ENCODE results near the gene RTBDN. TPM values are rescaled to one million over a fixed set of nuclear protein-coding genes. Genes with fewer than 3 reads are reported as not detected.
"Not testable (repeated sequence)": the region's sequence is repeated elsewhere in the genome, so short reads cannot be mapped to it uniquely, and the experiment has no call there.

RTBDN gene
- total RNA-seq, 1 donor from 2014 or later = not detected

DNA sequence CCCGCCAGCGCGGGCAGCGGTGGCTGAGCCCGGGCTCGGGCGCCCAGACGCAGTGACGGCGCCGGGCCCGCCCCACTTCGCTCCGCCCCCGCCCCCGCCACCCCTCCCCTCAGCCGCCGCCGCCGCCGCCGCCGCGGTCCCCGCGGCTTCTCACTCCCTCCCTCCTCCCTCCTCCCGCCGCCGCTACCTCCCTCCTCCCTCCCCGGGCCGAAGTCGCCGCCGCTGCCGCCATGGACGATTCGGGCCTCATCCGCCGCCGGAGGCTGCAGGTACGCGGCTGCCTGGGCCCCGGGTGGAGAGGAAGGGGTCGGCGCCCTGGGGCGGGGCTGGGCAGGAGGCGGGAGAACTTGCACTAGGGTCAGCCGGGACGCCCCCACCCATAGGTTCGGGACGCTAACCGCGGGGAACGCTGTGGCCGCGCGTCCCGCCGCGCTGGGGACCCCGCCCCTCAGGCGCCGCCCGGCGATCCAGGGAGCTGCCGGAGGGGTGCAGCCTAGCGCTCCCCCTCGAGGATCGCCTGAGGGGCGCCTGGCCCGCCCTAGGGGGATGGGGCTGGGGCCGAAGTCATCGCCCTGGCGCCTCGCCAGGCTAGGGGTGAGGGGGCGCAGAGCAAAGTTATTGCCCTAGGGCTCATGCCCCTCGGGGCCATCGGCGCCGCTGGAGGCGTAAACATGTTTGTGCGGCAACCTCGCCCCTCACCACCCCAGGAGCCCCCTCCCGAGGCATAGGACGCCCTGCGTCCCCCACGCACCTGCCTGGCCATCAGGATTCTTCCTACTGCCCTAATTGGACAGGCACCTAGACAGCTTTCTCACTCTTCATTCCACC lies 427 bp downstream of the RTBDN start:
- no peak for DNase-seq

DNA sequence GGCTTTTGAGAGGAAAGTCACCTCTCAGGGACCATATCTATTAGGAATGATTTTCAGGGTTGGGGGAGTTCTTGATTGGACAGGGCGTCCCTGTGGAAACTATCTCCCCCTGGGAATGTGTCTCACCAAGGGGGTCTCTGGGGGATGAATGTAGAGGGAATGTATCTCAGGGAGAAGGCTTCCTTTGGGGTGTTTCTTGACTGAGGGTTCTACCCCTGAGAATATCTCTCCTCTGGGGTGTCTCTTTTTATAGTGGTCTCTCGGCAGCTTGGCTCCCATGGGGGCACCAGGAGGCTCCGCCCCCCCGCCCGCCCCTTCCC lies 1.0 kb downstream of the RTBDN start:
- Histone ChIP-seq H3K9me3 (replicated peaks) (no peaks in the 10 kb centered on the region), H3K4me3 (peak overlapping the region; percentile 57), H3K4me1 (peaks cover 25% of the 10 kb centered on the region), H3K27ac (replicated peaks) (no peak overlapping the region), H3K27me3 (ENCODE audit: low read depth) (peaks cover 100% of the 10 kb centered on the region), H3K36me3 (no peaks in the 10 kb centered on the region)
- DNase-seq = no peak
- TF ChIP-seq, protein P1, sequence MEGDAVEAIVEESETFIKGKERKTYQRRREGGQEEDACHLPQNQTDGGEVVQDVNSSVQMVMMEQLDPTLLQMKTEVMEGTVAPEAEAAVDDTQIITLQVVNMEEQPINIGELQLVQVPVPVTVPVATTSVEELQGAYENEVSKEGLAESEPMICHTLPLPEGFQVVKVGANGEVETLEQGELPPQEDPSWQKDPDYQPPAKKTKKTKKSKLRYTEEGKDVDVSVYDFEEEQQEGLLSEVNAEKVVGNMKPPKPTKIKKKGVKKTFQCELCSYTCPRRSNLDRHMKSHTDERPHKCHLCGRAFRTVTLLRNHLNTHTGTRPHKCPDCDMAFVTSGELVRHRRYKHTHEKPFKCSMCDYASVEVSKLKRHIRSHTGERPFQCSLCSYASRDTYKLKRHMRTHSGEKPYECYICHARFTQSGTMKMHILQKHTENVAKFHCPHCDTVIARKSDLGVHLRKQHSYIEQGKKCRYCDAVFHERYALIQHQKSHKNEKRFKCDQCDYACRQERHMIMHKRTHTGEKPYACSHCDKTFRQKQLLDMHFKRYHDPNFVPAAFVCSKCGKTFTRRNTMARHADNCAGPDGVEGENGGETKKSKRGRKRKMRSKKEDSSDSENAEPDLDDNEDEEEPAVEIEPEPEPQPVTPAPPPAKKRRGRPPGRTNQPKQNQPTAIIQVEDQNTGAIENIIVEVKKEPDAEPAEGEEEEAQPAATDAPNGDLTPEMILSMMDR (IDR thresholded peaks at IDR 0.05; ENCODE audit: borderline replicate concordance) = no peak
- intact Hi-C loops (cut with micrococcal nuclease) = no loop called here

More for the DNA sequence above, 427 bp downstream of the RTBDN start:
- no peak overlapping the region for H3K27ac ChIP-seq (replicated peaks)
- peaks cover 100% of the 10 kb centered on the region for H3K27me3 ChIP-seq (ENCODE audit: low read depth)
- peaks cover 31% of the 10 kb centered on the region for H3K4me1 ChIP-seq
- TF ChIP-seq, protein P1 (IDR thresholded peaks at IDR 0.05; ENCODE audit: borderline replicate concordance) = no peak
- no peaks in the 10 kb centered on the region for H3K36me3 ChIP-seq
- intact Hi-C loops (cut with micrococcal nuclease) = no loop called here
- no peaks in the 10 kb centered on the region for H3K9me3 ChIP-seq (replicated peaks)
- peak overlapping the region; percentile 57 for H3K4me3 ChIP-seq

DNA sequence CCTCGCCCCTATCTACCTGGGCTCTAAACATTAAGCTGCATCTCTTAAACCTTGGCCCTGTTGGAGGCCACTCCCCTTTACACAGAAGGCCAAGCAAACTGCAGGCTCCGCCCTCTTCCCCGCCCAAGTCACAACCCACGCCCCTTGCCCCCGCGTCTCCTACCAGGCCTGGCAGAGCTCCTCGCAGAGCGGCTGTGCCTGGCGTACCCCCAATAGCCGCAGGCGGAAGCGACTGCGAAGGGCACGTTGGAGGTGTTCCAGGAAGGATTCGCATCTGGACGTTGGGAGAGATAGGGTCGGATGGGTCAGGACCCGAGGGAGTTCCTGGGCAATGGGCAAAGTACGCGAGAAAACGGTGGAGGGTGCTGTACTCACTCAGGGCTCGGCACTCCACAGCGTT lies 5.9 kb downstream of the RTBDN start:
- TF ChIP-seq, protein P1 (IDR thresholded peaks at IDR 0.05; ENCODE audit: borderline replicate concordance) = no peak
- Histone ChIP-seq H3K9me3 (replicated peaks) (no peaks in the 10 kb centered on the region), H3K36me3 (no peaks in the 10 kb centered on the region), H3K27me3 (ENCODE audit: low read depth) (peaks cover 100% of the 10 kb centered on the region), H3K27ac (replicated peaks) (no peak overlapping the region), H3K4me1 (peaks cover 17% of the 10 kb centered on the region), H3K4me3 (no peak overlapping the region)
- intact Hi-C loops (cut with micrococcal nuclease) = no loop called here
- DNase-seq = no peak

DNA sequence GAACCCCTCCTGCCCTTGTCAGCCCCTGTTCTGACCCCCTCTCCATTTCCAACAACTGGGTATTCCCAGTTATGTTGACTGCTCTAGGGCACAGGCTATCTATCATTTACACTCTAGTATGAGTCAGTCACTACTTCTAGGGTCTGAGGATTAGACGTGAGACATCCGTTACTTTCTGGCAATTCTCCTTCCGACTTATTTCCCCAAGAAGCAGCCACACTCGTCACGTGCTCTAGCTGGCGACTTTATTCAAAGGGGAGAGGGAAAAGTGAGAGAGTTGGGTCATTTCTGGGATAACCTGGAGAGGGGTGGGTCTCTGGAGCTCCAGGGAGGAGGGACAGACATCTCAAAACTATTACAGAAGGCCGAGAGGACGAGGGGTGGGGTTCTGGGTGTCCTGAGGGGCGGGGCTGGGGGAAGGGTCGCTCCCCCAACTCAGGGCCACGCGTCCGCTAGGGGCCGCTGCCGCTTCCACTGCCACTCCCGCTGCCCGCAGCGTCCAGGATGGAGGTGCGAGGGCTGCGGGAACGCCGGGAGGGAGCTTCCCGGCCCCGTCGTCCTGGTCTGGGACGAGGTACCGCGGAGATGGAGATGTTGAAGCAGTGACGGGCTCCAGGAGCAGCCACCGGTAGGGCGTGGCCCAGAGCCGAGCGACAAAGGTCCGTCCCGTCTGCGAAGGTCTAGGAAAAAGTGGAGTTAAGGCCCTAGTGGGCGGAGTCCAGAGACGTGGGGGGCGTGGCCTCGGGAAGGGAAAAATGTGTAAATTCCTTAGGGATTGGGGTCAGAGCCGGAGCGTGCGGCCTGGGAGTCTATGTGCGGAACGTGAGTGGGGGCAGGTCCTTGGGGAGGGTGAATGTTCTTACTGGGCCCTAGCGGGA lies 8.9 kb downstream of the RTBDN start:
- no peak for DNase-seq
- H3K4me1 ChIP-seq = peaks cover 4% of the 10 kb centered on the region
- TF ChIP-seq, protein P1 (IDR thresholded peaks at IDR 0.05; ENCODE audit: borderline replicate concordance) = peak; percentile 42
- H3K9me3 ChIP-seq (replicated peaks) = peaks cover 7% of the 10 kb centered on the region
- peaks cover 89% of the 10 kb centered on the region for H3K27me3 ChIP-seq (ENCODE audit: low read depth)
- intact Hi-C loops (cut with micrococcal nuclease) = no loop called here
- H3K27ac ChIP-seq (replicated peaks) = no peak overlapping the region
- no peak overlapping the region for H3K4me3 ChIP-seq
- no peaks in the 10 kb centered on the region for H3K36me3 ChIP-seq

DNA sequence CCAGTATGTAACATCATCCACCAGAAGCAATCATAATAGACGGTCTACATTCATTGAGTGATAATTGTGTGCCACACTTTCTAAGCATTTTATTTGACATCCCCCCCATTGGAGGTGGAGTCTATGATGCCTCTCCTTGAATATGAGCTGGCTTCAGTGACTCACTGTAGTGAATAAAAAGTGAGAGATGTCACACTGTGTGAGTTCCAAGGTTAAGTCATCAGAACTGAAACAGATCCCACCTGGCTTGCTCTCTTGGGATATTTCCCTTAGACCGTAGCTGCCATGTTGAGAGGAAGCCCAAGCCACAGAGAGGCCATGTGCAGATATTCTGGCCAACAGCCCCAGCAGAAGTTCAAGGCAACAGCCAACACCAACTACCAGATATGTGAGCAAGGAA lies 12.6 kb downstream of the RTBDN start:
- H3K4me1 ChIP-seq = peaks cover 4% of the 10 kb centered on the region
- H3K9me3 ChIP-seq (replicated peaks) = peaks cover 7% of the 10 kb centered on the region
- H3K27me3 ChIP-seq (ENCODE audit: low read depth) = peaks cover 51% of the 10 kb centered on the region
- no peak overlapping the region for H3K4me3 ChIP-seq
- no peaks in the 10 kb centered on the region for H3K36me3 ChIP-seq
- H3K27ac ChIP-seq (replicated peaks) = no peak overlapping the region
- DNase-seq = no peak
- intact Hi-C loops (cut with micrococcal nuclease) = no loop called here
- TF ChIP-seq, protein P1 (IDR thresholded peaks at IDR 0.05; ENCODE audit: borderline replicate concordance) = no peak

DNA sequence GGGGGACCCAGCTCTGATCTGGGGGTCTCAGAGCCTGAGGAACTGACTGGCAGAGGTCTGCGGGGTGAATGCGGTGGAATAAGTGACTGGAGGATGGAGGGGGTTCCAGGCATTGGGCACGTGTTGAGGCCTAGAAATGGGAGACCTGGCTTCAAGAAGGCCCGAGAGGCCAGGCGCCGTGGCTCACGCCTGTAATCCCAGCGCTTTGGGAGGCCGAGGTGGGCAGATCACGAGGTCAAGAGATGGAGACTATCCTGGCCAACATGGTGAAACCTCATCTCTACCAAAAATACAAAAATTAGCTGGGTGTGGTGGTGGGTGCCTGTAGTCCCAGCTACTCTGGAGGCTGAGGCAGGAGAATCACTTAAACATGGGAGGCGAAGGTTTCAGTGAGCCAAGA lies 16.6 kb downstream of the RTBDN start:
- H3K9me3 ChIP-seq (replicated peaks); H3K27ac ChIP-seq (replicated peaks); DNase-seq; intact Hi-C loops (cut with micrococcal nuclease); H3K4me1 ChIP-seq; H3K4me3 ChIP-seq: not testable (repeated sequence)
- Histone ChIP-seq H3K36me3 (peaks cover 20% of the 10 kb centered on the region), H3K27me3 (ENCODE audit: low read depth) (peaks cover 12% of the 10 kb centered on the region)

DNA sequence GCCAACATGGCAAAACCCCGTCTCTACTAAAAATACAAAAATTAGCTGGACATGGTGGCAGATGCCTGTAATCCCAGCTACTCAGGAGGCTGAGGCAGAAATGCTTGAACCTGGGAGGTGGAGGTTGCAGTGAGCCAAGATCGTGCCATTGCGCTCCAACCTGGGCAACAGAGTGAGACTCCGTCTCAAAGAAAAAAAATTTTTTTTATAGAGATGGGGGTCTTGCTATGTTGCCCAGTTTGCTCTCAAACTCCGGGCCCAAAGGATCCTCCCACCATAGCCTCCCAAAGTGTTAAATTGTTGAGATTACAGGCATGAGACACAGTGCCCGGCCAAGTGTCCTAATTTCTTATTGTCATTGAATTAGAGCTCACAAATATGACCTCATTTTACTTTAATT lies 17.2 kb downstream of the RTBDN start:
- H3K27me3 ChIP-seq (ENCODE audit: low read depth); H3K4me1 ChIP-seq; DNase-seq; H3K27ac ChIP-seq (replicated peaks); H3K9me3 ChIP-seq (replicated peaks); H3K4me3 ChIP-seq; intact Hi-C loops (cut with micrococcal nuclease): not testable (repeated sequence)
- H3K36me3 ChIP-seq = peaks cover 21% of the 10 kb centered on the region
